Gastrocnemius medialis (tissue), 4 donors: ENCODE data around the gene DCHS2.

Experiments used
- CTCF ChIP-seq, 5 experiments: fragments of 450-650 bp in 3 of 5; fragments of 200-600 bp in 2 of 5; sonication (generic) in 2 of 5; IDR thresholded peaks in 4 of 5; conservative IDR thresholded peaks in 1 of 5; 1 replicate in 4 of 5; 2 replicates in 1 of 5; pipeline ENCODE4 v1.5.1; 2016 to 2019; ENCODE audit warnings: antibody characterized with exemption in 5 of 5, mild to moderate bottlenecking in 3 of 5, moderate library complexity in 3 of 5
- POLR2A ChIP-seq, 2 donors: fragments of 450-650 bp; IDR thresholded peaks; one replicate each; pipeline ENCODE4 v1.6.1; 2017; ENCODE audit warnings: antibody characterized with exemption in 2 of 2, mild to moderate bottlenecking in 2 of 2, moderate library complexity in 2 of 2

GRCh38 chr4:154293427-154293826 is 198.2 kb downstream of the DCHS2 start:
- TF ChIP-seq CTCF (IDR thresholded peaks at IDR 0.05 in 4 of 5, conservative IDR thresholded peaks at IDR 0.05 in 1 of 5) (no peak), POLR2A (IDR thresholded peaks at IDR 0.05) (no peak)
